GM23338 (cell line): ENCODE data around the gene MICAL2.

ENCODE experiments used
- EZH2 ChIP-seq: fragments of 200-600 bp; sonication (generic); IDR thresholded peaks from one replicate; pipeline ENCODE4 v1.8.0; 2017; ENCODE audit warnings: antibody characterized with exemption, mild to moderate bottlenecking, low read depth; ENCODE audit not compliant: unreplicated experiment
- EZH2phosphoT487 ChIP-seq: fragments of 200-600 bp; sonication (generic); IDR thresholded peaks from one replicate; pipeline ENCODE4 v1.8.1; 2018; ENCODE audit warnings: antibody characterized with exemption; ENCODE audit not compliant: unreplicated experiment
- POLR2AphosphoS5 ChIP-seq: IDR thresholded peaks from 2 replicates; pipeline ENCODE4 v1.6.1; 2016; ENCODE audit warnings: antibody characterized with exemption, low read depth
- TF ChIP-seq, protein P1 (sequence below), 2 experiments: fragments of 200-600 bp in 1 of 2; sonication (generic) in 1 of 2; conservative IDR thresholded peaks; 2 replicates each; pipeline versions ENCODE4 v1.5.1 to v1.6.1; 2016 to 2017; ENCODE audit warnings: antibody characterized with exemption in 2 of 2, low read depth in 2 of 2, mild to moderate bottlenecking in 2 of 2, moderate library complexity in 1 of 2
- TF ChIP-seq, protein P2 (sequence below): IDR thresholded peaks from 2 replicates; pipeline ENCODE4 v1.6.1; 2016; ENCODE audit warnings: antibody characterized with exemption
- TF ChIP-seq, protein P3 (sequence below): fragments of 250-450 bp; sonication (Bioruptor Pico); IDR thresholded peaks from 2 replicates; pipeline ENCODE4 v1.5.0; 2020; ENCODE audit warnings: mild to moderate bottlenecking, moderate library complexity
- TF ChIP-seq, protein P4 (sequence below): IDR thresholded peaks from one replicate; pipeline ENCODE4 v1.6.1; 2018; ENCODE audit warnings: antibody characterized with exemption; ENCODE audit not compliant: unreplicated experiment

DNA sequence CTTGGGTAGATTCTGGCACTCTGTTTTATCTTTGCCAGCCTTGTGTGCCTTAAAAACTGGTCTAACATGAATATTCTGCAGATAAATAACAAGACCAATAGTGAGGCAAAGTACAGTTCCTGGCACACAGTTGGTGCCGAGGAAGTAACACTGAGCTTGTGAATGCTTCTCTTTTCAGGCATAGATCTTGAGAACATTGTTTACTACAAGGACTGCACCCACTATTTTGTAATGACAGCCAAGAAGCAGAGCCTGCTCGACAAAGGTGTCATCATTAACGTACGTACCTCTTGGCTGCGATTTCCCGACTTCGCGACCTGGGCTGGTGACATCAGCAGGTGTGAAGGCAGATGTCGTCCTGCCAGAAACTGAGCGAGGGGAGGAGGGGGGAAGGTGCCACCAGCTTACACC, 105.7 kb downstream of the MICAL2 start:
- TF ChIP-seq, protein P1, sequence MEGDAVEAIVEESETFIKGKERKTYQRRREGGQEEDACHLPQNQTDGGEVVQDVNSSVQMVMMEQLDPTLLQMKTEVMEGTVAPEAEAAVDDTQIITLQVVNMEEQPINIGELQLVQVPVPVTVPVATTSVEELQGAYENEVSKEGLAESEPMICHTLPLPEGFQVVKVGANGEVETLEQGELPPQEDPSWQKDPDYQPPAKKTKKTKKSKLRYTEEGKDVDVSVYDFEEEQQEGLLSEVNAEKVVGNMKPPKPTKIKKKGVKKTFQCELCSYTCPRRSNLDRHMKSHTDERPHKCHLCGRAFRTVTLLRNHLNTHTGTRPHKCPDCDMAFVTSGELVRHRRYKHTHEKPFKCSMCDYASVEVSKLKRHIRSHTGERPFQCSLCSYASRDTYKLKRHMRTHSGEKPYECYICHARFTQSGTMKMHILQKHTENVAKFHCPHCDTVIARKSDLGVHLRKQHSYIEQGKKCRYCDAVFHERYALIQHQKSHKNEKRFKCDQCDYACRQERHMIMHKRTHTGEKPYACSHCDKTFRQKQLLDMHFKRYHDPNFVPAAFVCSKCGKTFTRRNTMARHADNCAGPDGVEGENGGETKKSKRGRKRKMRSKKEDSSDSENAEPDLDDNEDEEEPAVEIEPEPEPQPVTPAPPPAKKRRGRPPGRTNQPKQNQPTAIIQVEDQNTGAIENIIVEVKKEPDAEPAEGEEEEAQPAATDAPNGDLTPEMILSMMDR (conservative IDR thresholded peaks at IDR 0.05; ENCODE audit: low read depth in 2 of 2): no peak
- TF ChIP-seq POLR2AphosphoS5 (no peak), EZH2 (no peak), EZH2phosphoT487 (no peak)
- TF ChIP-seq, protein P2, sequence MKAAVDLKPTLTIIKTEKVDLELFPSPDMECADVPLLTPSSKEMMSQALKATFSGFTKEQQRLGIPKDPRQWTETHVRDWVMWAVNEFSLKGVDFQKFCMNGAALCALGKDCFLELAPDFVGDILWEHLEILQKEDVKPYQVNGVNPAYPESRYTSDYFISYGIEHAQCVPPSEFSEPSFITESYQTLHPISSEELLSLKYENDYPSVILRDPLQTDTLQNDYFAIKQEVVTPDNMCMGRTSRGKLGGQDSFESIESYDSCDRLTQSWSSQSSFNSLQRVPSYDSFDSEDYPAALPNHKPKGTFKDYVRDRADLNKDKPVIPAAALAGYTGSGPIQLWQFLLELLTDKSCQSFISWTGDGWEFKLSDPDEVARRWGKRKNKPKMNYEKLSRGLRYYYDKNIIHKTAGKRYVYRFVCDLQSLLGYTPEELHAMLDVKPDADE: no peak
- TF ChIP-seq, protein P3, sequence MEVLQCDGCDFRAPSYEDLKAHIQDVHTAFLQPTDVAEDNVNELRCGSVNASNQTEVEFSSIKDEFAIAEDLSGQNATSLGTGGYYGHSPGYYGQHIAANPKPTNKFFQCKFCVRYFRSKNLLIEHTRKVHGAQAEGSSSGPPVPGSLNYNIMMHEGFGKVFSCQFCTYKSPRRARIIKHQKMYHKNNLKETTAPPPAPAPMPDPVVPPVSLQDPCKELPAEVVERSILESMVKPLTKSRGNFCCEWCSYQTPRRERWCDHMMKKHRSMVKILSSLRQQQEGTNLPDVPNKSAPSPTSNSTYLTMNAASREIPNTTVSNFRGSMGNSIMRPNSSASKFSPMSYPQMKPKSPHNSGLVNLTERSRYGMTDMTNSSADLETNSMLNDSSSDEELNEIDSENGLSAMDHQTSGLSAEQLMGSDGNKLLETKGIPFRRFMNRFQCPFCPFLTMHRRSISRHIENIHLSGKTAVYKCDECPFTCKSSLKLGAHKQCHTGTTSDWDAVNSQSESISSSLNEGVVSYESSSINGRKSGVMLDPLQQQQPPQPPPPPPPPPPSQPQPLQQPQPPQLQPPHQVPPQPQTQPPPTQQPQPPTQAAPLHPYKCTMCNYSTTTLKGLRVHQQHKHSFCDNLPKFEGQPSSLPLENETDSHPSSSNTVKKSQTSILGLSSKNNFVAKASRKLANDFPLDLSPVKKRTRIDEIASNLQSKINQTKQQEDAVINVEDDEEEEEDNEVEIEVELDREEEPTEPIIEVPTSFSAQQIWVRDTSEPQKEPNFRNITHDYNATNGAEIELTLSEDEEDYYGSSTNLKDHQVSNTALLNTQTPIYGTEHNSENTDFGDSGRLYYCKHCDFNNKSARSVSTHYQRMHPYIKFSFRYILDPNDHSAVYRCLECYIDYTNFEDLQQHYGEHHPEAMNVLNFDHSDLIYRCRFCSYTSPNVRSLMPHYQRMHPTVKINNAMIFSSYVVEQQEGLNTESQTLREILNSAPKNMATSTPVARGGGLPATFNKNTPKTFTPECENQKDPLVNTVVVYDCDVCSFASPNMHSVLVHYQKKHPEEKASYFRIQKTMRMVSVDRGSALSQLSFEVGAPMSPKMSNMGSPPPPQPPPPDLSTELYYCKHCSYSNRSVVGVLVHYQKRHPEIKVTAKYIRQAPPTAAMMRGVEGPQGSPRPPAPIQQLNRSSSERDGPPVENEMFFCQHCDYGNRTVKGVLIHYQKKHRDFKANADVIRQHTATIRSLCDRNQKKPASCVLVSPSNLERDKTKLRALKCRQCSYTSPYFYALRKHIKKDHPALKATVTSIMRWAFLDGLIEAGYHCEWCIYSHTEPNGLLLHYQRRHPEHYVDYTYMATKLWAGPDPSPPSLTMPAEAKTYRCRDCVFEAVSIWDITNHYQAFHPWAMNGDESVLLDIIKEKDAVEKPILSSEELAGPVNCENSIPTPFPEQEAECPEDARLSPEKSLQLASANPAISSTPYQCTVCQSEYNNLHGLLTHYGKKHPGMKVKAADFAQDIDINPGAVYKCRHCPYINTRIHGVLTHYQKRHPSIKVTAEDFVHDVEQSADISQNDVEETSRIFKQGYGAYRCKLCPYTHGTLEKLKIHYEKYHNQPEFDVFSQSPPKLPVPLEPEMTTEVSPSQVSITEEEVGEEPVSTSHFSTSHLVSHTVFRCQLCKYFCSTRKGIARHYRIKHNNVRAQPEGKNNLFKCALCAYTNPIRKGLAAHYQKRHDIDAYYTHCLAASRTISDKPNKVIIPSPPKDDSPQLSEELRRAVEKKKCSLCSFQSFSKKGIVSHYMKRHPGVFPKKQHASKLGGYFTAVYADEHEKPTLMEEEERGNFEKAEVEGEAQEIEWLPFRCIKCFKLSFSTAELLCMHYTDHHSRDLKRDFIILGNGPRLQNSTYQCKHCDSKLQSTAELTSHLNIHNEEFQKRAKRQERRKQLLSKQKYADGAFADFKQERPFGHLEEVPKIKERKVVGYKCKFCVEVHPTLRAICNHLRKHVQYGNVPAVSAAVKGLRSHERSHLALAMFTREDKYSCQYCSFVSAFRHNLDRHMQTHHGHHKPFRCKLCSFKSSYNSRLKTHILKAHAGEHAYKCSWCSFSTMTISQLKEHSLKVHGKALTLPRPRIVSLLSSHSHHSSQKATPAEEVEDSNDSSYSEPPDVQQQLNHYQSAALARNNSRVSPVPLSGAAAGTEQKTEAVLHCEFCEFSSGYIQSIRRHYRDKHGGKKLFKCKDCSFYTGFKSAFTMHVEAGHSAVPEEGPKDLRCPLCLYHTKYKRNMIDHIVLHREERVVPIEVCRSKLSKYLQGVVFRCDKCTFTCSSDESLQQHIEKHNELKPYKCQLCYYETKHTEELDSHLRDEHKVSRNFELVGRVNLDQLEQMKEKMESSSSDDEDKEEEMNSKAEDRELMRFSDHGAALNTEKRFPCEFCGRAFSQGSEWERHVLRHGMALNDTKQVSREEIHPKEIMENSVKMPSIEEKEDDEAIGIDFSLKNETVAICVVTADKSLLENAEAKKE (CRISPR knock-in tag): no peak
- TF ChIP-seq, protein P4, sequence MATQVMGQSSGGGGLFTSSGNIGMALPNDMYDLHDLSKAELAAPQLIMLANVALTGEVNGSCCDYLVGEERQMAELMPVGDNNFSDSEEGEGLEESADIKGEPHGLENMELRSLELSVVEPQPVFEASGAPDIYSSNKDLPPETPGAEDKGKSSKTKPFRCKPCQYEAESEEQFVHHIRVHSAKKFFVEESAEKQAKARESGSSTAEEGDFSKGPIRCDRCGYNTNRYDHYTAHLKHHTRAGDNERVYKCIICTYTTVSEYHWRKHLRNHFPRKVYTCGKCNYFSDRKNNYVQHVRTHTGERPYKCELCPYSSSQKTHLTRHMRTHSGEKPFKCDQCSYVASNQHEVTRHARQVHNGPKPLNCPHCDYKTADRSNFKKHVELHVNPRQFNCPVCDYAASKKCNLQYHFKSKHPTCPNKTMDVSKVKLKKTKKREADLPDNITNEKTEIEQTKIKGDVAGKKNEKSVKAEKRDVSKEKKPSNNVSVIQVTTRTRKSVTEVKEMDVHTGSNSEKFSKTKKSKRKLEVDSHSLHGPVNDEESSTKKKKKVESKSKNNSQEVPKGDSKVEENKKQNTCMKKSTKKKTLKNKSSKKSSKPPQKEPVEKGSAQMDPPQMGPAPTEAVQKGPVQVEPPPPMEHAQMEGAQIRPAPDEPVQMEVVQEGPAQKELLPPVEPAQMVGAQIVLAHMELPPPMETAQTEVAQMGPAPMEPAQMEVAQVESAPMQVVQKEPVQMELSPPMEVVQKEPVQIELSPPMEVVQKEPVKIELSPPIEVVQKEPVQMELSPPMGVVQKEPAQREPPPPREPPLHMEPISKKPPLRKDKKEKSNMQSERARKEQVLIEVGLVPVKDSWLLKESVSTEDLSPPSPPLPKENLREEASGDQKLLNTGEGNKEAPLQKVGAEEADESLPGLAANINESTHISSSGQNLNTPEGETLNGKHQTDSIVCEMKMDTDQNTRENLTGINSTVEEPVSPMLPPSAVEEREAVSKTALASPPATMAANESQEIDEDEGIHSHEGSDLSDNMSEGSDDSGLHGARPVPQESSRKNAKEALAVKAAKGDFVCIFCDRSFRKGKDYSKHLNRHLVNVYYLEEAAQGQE: no peak
